Measurements from ENCODE around the gene IRS1. TPM values are rescaled to one million over a fixed set of nuclear protein-coding genes. Genes with fewer than 3 reads are reported as not detected.

IRS1 gene, protein sequence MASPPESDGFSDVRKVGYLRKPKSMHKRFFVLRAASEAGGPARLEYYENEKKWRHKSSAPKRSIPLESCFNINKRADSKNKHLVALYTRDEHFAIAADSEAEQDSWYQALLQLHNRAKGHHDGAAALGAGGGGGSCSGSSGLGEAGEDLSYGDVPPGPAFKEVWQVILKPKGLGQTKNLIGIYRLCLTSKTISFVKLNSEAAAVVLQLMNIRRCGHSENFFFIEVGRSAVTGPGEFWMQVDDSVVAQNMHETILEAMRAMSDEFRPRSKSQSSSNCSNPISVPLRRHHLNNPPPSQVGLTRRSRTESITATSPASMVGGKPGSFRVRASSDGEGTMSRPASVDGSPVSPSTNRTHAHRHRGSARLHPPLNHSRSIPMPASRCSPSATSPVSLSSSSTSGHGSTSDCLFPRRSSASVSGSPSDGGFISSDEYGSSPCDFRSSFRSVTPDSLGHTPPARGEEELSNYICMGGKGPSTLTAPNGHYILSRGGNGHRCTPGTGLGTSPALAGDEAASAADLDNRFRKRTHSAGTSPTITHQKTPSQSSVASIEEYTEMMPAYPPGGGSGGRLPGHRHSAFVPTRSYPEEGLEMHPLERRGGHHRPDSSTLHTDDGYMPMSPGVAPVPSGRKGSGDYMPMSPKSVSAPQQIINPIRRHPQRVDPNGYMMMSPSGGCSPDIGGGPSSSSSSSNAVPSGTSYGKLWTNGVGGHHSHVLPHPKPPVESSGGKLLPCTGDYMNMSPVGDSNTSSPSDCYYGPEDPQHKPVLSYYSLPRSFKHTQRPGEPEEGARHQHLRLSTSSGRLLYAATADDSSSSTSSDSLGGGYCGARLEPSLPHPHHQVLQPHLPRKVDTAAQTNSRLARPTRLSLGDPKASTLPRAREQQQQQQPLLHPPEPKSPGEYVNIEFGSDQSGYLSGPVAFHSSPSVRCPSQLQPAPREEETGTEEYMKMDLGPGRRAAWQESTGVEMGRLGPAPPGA (N-terminal part only)
- total RNA-seq: 33.5 and 47.5 TPM in 2 replicates

DNA sequence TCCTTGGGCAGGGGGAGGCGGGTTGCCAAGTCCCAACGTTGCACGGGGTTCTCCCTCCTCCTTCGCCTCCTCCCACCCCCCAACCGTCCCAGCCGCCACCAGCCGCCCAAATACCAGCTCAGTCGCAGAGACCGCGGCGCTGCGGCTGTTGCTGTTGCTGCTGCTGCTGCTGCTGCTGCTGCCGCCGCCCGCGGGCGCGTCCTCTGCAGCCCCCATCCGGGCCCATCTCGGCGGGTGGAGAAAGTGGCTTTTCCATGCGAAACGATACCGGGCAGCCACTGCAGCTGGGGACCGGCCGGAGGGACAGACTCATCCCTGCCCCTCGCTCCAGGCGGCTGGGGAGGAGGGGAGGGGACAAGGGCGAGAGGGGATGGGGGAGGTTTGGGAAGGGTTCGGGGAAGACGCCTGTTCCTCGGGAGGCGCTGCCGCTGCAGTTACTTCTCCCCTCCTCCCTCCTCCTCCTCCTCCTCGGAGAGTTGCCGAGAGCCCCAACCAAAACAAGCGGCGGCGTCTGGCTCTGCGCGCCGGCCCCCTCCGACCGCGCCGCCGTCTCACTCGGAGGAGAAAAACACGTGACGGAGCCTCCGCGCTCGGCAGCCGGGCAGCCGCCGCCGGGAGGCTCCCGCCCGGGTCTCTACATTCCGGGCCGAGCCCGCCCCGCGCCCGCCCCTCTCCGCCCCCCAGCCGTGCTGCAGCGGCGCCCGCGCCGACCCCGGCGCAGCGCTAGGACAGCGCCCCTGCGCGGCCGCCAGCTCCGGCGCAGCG, at the start of gene IRS1:
Gene IRS1 (minus strand): TSS at position 610 of the 765 bp plus-strand sequence. CDS start 1,082 bp downstream, outside the sequence.

DNA sequence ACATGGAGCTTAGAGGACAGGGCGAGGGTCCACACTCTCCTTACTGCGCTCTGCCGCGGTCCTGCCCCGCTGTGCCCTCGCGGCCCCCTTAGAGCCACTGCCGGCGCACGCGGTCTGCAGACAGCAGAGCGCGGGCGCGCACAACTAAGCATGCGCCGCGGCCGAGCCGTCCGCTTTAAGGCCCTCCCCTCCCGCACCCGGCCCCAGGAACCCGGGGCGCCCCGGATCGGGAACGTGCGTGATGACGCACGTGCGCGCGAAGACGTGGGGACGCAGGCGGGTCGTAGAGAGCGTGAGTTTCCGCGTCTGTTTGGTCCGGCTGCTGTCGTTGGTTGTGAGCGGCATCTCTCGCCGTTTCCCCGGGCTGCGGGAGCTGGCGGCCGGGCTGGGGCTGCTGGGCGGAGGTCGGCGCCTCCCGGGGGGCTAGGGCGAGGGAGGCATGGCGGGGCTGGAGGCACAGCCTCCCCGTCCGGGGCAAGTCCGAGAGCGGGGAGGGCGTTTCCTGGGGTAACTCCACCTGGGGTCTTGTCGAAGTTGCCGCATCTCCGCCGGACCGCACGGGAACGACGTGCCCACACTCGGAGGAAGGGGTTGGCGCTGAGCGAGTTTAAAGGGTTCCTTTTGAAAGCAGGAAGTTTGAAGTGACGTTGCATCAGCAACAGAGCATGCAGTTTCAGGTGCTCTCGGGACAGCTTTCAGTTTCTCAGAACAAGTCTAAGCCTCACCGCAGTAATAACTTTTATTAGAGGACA, 36.4 kb upstream of the IRS1 start, which contains the start of gene RHBDD1:
Gene RHBDD1 (plus strand): TSS at position 259 of the 752 bp plus-strand sequence. CDS start 28,640 bp downstream, outside the sequence.

Other genes with a start within 250 kb of the IRS1 start
- 23.9 and 34.7 TPM in 2 replicates for gene RHBDD1, start 36.2 kb upstream of the IRS1 start, total RNA-seq